GM21529 (cell line): Measurements from ENCODE around the gene TIMM8B.
A peak's percentile ranks its signal among the peaks of the same experiment; 100 is the strongest.
"Not testable (repeated sequence)": the region's sequence is repeated elsewhere in the genome, so short reads cannot be mapped to it uniquely, and the experiment has no call there.

Experiments
- ATAC-seq: cut with Tn5 transposase; IDR thresholded peaks from one replicate; pipeline ENCODE4 v1.9.1; 2021; ENCODE audit not compliant: unreplicated experiment

Gene TIMM8B

DNA sequence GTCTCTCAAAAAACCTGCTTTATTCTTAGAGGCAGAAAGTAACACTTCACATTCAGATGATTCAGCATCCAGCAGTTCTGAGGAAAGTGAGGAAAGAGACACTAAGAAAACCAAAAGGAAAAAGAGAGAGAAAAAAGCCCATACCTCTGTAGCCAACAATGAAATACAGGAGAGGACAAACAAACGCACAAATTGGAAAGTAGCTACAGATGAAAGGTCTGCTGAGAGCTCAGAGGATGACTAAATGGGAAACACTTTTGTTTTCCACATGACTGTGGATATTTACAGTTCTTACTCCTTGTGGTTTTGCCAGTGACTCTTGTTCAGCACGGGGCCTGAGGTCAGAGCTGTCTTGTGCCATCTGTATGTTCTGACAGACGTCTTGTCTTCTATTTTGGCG is 3.8 kb downstream of the TIMM8B start:
- ATAC-seq = no peak

- peak; percentile 84 for ATAC-seq
These were observed 12.4 kb downstream of the TIMM8B start, which contains the start of the genes NKAPD1 and PIH1D2 for GRCh38 chr11:112073941-112074811. TSS of gene NKAPD1 (plus strand) at chr11:112074299. CDS start at chr11:112075575, 1,276 bp downstream. TSS of gene PIH1D2 (minus strand) at chr11:112074017. CDS start at chr11:112073174, 843 bp downstream.

DNA sequence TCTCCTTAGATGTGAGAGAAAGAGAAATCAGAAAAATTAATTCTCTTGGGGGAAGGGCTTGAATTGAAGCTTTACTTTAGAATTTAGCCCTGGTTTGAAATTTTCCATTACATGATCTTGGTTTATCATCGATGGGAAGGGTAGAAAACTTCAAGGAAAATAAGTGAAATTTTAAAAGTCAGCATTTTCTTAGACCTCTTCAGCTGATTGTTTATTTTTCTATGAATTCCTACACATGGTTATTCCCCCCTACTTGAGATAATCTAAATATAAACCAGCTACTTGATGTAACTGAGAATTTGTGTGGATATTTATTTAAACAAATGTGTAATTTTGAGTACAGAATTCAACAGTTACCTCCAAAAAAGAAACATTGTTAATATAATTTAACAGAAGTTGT is 23.6 kb downstream of the TIMM8B start:
- no peak for ATAC-seq

DNA sequence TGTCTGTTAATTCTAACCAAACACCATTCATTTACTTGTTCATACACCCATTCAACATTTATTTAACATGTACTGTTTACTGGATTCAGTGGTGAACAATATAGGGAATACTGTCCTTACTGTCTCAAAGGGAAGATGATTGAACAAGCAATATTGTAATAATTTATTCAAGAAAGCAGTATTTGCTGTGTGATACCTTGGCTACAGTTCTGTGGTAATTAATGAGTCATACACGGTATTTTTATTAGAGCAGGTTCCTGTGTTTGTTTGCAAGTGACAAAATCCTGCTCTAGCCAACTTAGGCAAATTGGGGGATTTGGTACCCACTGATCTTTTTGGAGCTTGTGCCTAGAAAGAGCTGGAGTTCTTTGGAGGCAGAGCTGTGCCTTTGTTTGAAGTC is 28.5 kb downstream of the TIMM8B start:
- no peak for ATAC-seq

DNA sequence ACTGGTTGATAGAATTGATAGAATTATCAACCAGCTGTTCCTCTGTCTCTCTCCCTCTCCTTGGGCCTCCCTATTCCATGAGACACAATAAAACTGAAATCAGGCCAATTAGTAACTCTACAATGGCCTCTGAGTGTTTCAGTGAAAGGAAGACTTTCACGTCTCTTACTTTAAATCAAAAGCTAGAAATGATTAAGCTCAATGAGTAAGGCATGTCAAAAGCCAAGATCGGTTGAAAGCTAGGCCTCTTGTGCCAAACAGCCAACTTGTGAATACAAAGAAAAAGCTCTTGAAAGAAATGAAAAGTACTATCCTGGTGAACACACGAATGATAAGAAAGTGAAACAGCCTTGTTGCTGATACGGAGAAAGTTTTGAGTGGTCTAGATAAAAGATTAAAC is 29.4 kb downstream of the TIMM8B start:
- no peak for ATAC-seq

DNA sequence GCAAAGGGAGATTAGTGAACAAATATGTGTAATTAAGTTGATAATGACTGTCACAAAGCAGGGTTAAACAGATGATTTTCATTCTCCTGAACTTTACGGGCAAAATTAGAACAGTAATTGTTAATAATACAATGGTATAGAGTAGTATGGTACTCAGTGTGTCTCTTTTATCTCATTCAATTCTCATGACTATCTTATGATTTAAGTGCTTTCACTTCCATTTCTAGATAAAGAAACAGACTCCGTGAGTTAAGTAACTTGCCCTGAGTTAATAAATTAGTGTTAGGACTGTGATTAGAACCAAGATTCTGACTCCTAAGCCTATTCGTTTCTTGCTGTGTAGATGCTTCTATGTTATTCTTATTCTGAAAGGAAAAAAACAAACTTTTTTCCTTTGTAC is 34.8 kb downstream of the TIMM8B start:
- no peak for ATAC-seq

DNA sequence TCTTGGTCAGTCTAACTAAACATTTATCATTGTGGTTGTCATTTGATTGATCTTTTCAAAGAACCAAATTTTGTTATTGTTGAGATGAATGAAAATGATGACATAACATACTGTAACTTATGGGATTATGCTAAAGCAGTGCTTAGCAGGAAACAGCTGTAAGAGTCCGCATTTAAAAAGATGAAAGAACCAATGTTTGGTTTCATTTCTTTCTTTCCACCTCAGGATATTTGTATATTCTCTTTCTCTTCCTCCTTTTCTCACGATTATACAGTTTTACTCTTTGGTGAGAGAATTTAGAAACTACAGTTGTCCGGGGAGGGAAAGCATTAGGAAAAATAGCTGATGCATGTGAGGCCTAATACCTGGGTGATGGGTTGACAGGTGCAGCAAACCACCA is 35.8 kb downstream of the TIMM8B start:
- peak; percentile 93 for ATAC-seq

DNA sequence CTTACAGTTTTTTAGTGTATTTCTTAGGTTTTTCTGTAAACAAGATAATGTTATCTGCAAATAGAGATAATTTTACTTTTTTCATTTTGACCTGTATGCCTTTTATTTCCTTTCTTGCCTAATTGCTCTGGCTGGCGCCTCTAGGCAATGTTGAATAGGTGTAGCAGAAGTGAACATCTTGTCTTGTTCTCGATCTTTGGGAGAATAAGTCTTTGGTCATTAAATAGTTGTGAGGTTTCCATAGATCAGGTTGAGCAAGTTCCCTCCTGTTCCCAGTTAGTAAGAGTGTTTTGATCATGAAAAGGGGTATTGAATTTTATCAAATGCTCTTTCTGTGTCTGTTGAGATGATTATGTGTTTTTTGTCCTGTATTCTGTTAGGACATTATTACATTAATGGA is 36.8 kb downstream of the TIMM8B start:
- no peak for ATAC-seq

- ATAC-seq = not testable (repeated sequence)
These were observed 38.3 kb downstream of the TIMM8B start for GRCh38 chr11:112048256-112048655.

- ATAC-seq = not testable (repeated sequence)
These were observed 39.9 kb downstream of the TIMM8B start for GRCh38 chr11:112046647-112047046.

- ATAC-seq = no peak
These were observed 41.6 kb downstream of the TIMM8B start for GRCh38 chr11:112044961-112045360.

- ATAC-seq = no peak
These were observed 43.6 kb downstream of the TIMM8B start for GRCh38 chr11:112042961-112043304.

DNA sequence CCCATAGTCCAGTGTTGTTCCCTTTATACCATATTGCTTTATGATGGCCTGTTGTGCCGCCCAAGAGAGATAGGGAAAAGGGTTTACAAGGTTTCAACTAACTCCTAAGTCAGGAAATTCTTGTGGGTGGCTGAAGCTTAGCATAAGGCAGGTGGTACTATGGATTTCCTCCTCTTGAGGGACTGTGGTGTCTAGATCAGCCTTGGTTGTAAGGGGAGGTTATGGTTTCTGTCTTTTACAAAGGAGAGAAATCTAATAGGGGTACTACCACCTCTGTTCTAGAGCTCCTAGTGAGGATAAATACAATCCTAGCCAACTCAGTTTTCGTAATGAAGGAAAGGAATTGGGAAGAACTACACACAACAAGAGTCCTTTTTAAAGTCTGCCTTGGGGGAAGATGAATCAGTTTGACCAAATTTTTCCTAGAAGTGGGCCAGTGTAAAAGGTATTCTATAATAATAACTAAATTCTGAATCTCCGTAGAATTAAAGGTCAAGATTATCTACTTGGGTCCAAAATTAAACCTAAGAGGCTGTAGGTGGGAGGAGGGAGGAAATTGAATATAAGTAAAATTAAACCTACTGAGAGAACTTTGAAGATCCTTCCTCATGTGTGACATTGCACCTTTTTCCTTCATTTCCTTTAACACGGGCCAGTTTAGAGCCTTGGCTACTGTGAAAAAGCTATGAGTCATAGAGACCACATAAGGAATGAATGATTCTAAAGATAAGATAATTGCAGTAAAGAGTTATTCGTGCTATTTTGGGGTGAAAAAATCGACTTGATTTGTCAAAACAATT is 44.2 kb downstream of the TIMM8B start:
- no peak for ATAC-seq

DNA sequence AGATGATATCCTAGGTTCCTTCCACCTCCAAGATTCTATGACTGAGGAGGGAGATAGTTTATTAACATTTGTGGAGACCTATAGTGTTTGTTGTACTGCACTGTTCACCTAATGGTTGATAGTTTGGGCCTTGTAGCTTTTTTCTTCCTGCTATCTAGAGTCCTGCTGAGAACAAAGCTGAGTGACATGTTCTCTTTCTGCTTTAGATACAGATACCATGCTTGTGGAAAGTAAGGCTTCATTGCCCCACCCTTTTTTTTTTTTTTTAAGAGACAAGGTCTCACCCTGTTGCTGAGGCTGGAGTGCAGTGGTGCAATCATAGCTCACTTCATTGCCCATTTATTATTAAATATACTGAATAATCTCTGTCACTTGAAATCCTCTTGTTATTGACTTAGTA is 49.0 kb downstream of the TIMM8B start:
- ATAC-seq = no peak
